Astrocyte (in vitro differentiated cells and primary cell): Measurements from ENCODE around the gene NRG3. TPM values are rescaled to one million over a fixed set of nuclear protein-coding genes. Genes with fewer than 3 reads are reported as not detected.
"Not testable (repeated sequence)": the region's sequence is repeated elsewhere in the genome, so short reads cannot be mapped to it uniquely, and the experiment has no call there.

ENCODE experiments used
- DNase-seq: peaks from one replicate; pipeline ENCODE4 v3.0.0-alpha.2; 2010; ENCODE audit warnings: low read depth
- FAIRE-seq: peaks from 2 replicates; lab custom pipeline; 2011; peaks lifted over from hg19 to GRCh38; lab: Jason Lieb, UNC
- H2AFZ ChIP-seq: 2 replicates; pipeline ENCODE4 v1.6.0; 2012; ENCODE audit warnings: low read depth, low read length, inconsistent platforms
- H3K27ac ChIP-seq: 2 replicates; pipeline ENCODE4 v1.5.1; 2011; ENCODE audit warnings: low read depth, low read length, inconsistent platforms
- H3K27me3 ChIP-seq: 2 replicates; pipeline ENCODE4 v1.6.0; 2011; ENCODE audit warnings: low read length, inconsistent platforms; ENCODE audit not compliant: insufficient read depth
- H3K36me3 ChIP-seq: 2 replicates; pipeline ENCODE4 v1.5.1; 2011; ENCODE audit warnings: low read length, inconsistent platforms; ENCODE audit not compliant: insufficient read depth
- H3K4me1 ChIP-seq: 2 replicates; pipeline ENCODE4 v1.5.1; 2011; ENCODE audit warnings: low read length, inconsistent platforms; ENCODE audit not compliant: insufficient read depth
- H3K4me2 ChIP-seq: 2 replicates; pipeline ENCODE4 v1.6.0; 2012; ENCODE audit warnings: low read length, inconsistent platforms
- H3K4me3 ChIP-seq: 2 replicates; pipeline ENCODE4 v1.5.1; 2011; ENCODE audit warnings: low read depth, mild to moderate bottlenecking, low read length, inconsistent platforms; ENCODE audit not compliant: insufficient read depth
- H3K79me2 ChIP-seq: 2 replicates; pipeline ENCODE4 v1.6.0; 2012; ENCODE audit warnings: mild to moderate bottlenecking, low read length, inconsistent platforms; ENCODE audit not compliant: insufficient read depth
- H3K9ac ChIP-seq: 2 replicates; pipeline ENCODE4 v1.6.0; 2012; ENCODE audit warnings: mild to moderate bottlenecking, low read length, inconsistent platforms
- H3K9me3 ChIP-seq: 2 replicates; pipeline ENCODE4 v1.5.1; 2012; ENCODE audit warnings: low read depth, mild to moderate bottlenecking, low read length, inconsistent platforms; ENCODE audit not compliant: insufficient read depth
- H4K20me1 ChIP-seq: 2 replicates; pipeline ENCODE4 v1.6.0; 2012; ENCODE audit warnings: low read length, inconsistent platforms; ENCODE audit not compliant: insufficient read depth
- H3K27ac Mint-ChIP-seq: one replicate; pipeline ENCODE4 v1.8.0; 2021; ENCODE audit warnings: mild to moderate bottlenecking, mixed read lengths; ENCODE audit not compliant: unreplicated experiment
- H3K27me3 Mint-ChIP-seq: one replicate; pipeline ENCODE4 v1.8.0; 2021; ENCODE audit warnings: low read depth, mixed read lengths; ENCODE audit not compliant: unreplicated experiment
- H3K36me3 Mint-ChIP-seq: one replicate; pipeline ENCODE4 v1.8.0; 2021; ENCODE audit warnings: low read depth, mixed read lengths; ENCODE audit not compliant: unreplicated experiment
- H3K4me1 Mint-ChIP-seq: one replicate; pipeline ENCODE4 v1.8.0; 2021; ENCODE audit warnings: low read depth, mixed read lengths; ENCODE audit not compliant: unreplicated experiment
- H3K4me3 Mint-ChIP-seq: one replicate; pipeline ENCODE4 v1.8.0; 2021; ENCODE audit warnings: mild to moderate bottlenecking, moderate library complexity, mixed read lengths; ENCODE audit not compliant: unreplicated experiment
- H3K9me3 Mint-ChIP-seq: one replicate; pipeline ENCODE4 v1.8.0; 2021; ENCODE audit warnings: mild to moderate bottlenecking, mixed read lengths; ENCODE audit not compliant: unreplicated experiment
- CTCF ChIP-seq: IDR thresholded peaks from 2 replicates; pipeline ENCODE4 v1.5.1; 2011; ENCODE audit warnings: low read depth, mild to moderate bottlenecking, inconsistent platforms, low read length, moderate library complexity; ENCODE audit not compliant: insufficient read depth
- EZH2 ChIP-seq: IDR thresholded peaks from 2 replicates; pipeline ENCODE4 v1.6.1; 2012; ENCODE audit warnings: mild to moderate bottlenecking, low read length, inconsistent platforms; ENCODE audit not compliant: insufficient read depth
- total RNA-seq: library from RNA; stranded (reverse); gene quantifications from 2 replicates; pipeline ENCODE4 v1.2.1, GENCODE V29; 2021

The NRG3 gene
- total RNA-seq, 1 donor from 2014 or later: 2.1 TPM

DNA sequence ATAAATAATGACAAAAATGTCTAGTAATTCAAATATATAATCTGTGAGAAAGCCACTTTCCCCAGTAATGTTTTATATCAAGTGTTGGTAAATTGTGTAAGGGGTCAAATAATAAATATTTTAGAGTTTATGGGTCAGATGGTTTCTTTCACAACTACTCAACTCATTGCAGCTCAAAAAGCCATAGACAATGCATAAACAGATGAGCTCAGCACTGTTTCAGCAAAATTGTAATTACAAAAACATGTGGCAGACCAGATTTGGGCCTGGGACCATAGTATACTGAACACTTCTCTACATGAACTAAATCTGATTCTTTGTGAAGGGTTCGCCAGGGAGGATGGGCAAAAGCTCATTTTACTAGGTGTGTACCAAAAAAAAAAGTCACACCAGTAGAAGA, 460.8 kb downstream of the NRG3 start:
- H3K9me3 ChIP-seq: no peaks in the 10 kb centered on the region
- H3K4me3 ChIP-seq: no peak overlapping the region
- Mint-ChIP-seq H3K4me3 (no peak overlapping the region), H3K27ac (no peak overlapping the region), H3K36me3 (no peaks in the 10 kb centered on the region), H3K9me3 (no peaks in the 10 kb centered on the region), H3K4me1 (no peaks in the 10 kb centered on the region), H3K27me3 (no peaks in the 10 kb centered on the region)
- no peak overlapping the region for H3K27ac ChIP-seq
- no peaks in the 10 kb centered on the region for H3K4me1 ChIP-seq
- no peaks in the 10 kb centered on the region for H3K36me3 ChIP-seq
- FAIRE-seq: no peak
- H4K20me1 ChIP-seq: no peaks in the 10 kb centered on the region
- no peaks in the 10 kb centered on the region for H3K27me3 ChIP-seq
- H3K79me2 ChIP-seq: no peaks in the 10 kb centered on the region
- no peak for DNase-seq
- no peak overlapping the region for H3K9ac ChIP-seq
- H3K4me2 ChIP-seq: no peak overlapping the region
- H2AFZ ChIP-seq: no peak overlapping the region
- no peak for TF ChIP-seq EZH2
- no peak for TF ChIP-seq CTCF

- FAIRE-seq: no peak
- no peak overlapping the region for H3K9ac ChIP-seq
Measured at GRCh38 chr10:82340166-82340565, 465.2 kb downstream of the NRG3 start.

GRCh38 chr10:82349590-82349989, 474.6 kb downstream of the NRG3 start:
- not testable (repeated sequence) for H2AFZ ChIP-seq, H3K4me1 ChIP-seq, H3K27me3 Mint-ChIP-seq, H3K9ac ChIP-seq, H3K36me3 Mint-ChIP-seq, H3K4me2 ChIP-seq, H3K4me3 ChIP-seq, H3K27ac Mint-ChIP-seq, H3K27me3 ChIP-seq, H3K36me3 ChIP-seq, H3K79me2 ChIP-seq, H3K27ac ChIP-seq, H3K9me3 ChIP-seq, H4K20me1 ChIP-seq, H3K4me3 Mint-ChIP-seq, DNase-seq, H3K4me1 Mint-ChIP-seq, FAIRE-seq, H3K9me3 Mint-ChIP-seq

More at GRCh38 chr10:82340166-82340565, 465.2 kb downstream of the NRG3 start:
- H3K27ac Mint-ChIP-seq: no peak overlapping the region
- no peak for DNase-seq
- H3K9me3 Mint-ChIP-seq: no peaks in the 10 kb centered on the region
- H3K79me2 ChIP-seq: no peaks in the 10 kb centered on the region
- H3K9me3 ChIP-seq: no peaks in the 10 kb centered on the region
- no peak overlapping the region for H2AFZ ChIP-seq
- H3K27me3 ChIP-seq: no peaks in the 10 kb centered on the region
- TF ChIP-seq EZH2: no peak
- TF ChIP-seq CTCF: no peak
- no peaks in the 10 kb centered on the region for H3K36me3 Mint-ChIP-seq
- no peak overlapping the region for H3K4me3 ChIP-seq
- no peak overlapping the region for H3K27ac ChIP-seq
- no peaks in the 10 kb centered on the region for H4K20me1 ChIP-seq
- no peak overlapping the region for H3K4me3 Mint-ChIP-seq
- no peaks in the 10 kb centered on the region for H3K36me3 ChIP-seq
- no peaks in the 10 kb centered on the region for H3K4me1 Mint-ChIP-seq
- no peaks in the 10 kb centered on the region for H3K27me3 Mint-ChIP-seq
- no peak overlapping the region for H3K4me2 ChIP-seq
- no peaks in the 10 kb centered on the region for H3K4me1 ChIP-seq
